ENCODE data around the gene VAMP1.
"Not testable (repeated sequence)": the region's sequence is repeated elsewhere in the genome, so short reads cannot be mapped to it uniquely, and the experiment has no call there.

The VAMP1 gene

GRCh38 chr12:6470375-6471163, at the start of gene VAMP1:
Gene VAMP1 (minus strand): TSS chr12:6470677. CDS start chr12:6470531, 146 bp downstream.
- peak; percentile 92 to 95 for DNase-seq (ENCODE audit: low read depth in 2 of 2)

GRCh38 chr12:6520186-6520585, 49.7 kb upstream of the VAMP1 start:
- DNase-seq (ENCODE audit: low read depth in 2 of 2), result no peak

- DNase-seq (ENCODE audit: low read depth in 2 of 2), result no peak
Measured at GRCh38 chr12:6508087-6508486, 37.6 kb upstream of the VAMP1 start.

GRCh38 chr12:6507102-6507998, 36.9 kb upstream of the VAMP1 start:
- no peak for DNase-seq (ENCODE audit: low read depth in 2 of 2)

GRCh38 chr12:6500466-6500865, 30.0 kb upstream of the VAMP1 start:
- DNase-seq (ENCODE audit: low read depth in 2 of 2), result no peak

- DNase-seq (ENCODE audit: low read depth in 2 of 2), result not testable (repeated sequence)
Measured at GRCh38 chr12:6497291-6497690, 26.8 kb upstream of the VAMP1 start.

- no peak for DNase-seq (ENCODE audit: low read depth in 2 of 2)
Measured at GRCh38 chr12:6494968-6495367, 24.5 kb upstream of the VAMP1 start.

GRCh38 chr12:6494258-6494743, 23.8 kb upstream of the VAMP1 start:
- no peak for DNase-seq (ENCODE audit: low read depth in 2 of 2)

GRCh38 chr12:6493497-6494257, 23.2 kb upstream of the VAMP1 start, which contains the start of gene NCAPD2:
Gene NCAPD2 (plus strand): TSS chr12:6494102. CDS start chr12:6495099, 997 bp downstream.
- peak; percentile 92 for DNase-seq (ENCODE audit: low read depth in 2 of 2)

- DNase-seq (ENCODE audit: low read depth in 2 of 2), result peak; percentile 93 to 95
Measured at GRCh38 chr12:6492838-6493496, 22.5 kb upstream of the VAMP1 start, which contains the start of gene MRPL51. Gene MRPL51 (minus strand): TSS chr12:6493262. CDS start chr12:6493136, 126 bp downstream.

GRCh38 chr12:6490673-6491072, 20.2 kb upstream of the VAMP1 start:
- DNase-seq (ENCODE audit: low read depth in 2 of 2), result not testable (repeated sequence)

GRCh38 chr12:6489449-6489848, 19.0 kb upstream of the VAMP1 start:
- no peak for DNase-seq (ENCODE audit: low read depth in 2 of 2)

- no peak for DNase-seq (ENCODE audit: low read depth in 2 of 2)
Measured at GRCh38 chr12:6488240-6488639, 17.8 kb upstream of the VAMP1 start.

GRCh38 chr12:6478416-6478815, 7.9 kb upstream of the VAMP1 start:
- DNase-seq (ENCODE audit: low read depth in 2 of 2), result no peak

GRCh38 chr12:6477601-6478377, 7.3 kb upstream of the VAMP1 start:
- not testable (repeated sequence) for DNase-seq (ENCODE audit: low read depth in 2 of 2)

- DNase-seq (ENCODE audit: low read depth in 2 of 2), result no peak
Measured at GRCh38 chr12:6476489-6476888, 6.0 kb upstream of the VAMP1 start.

- DNase-seq (ENCODE audit: low read depth in 2 of 2), result not testable (repeated sequence)
Measured at GRCh38 chr12:6475233-6475975, 4.9 kb upstream of the VAMP1 start.

GRCh38 chr12:6472491-6472890, 2.0 kb upstream of the VAMP1 start:
- no peak for DNase-seq (ENCODE audit: low read depth in 2 of 2)

GRCh38 chr12:6471989-6472360, 1.5 kb upstream of the VAMP1 start:
- DNase-seq (ENCODE audit: low read depth in 2 of 2), result no peak
